Astrocyte (in vitro differentiated cells and primary cell): ENCODE data around the gene TAGAP.

Experiments used
- CTCF ChIP-seq: IDR thresholded peaks from 2 replicates; pipeline ENCODE4 v1.5.1; 2011; ENCODE audit warnings: low read depth, mild to moderate bottlenecking, inconsistent platforms, low read length, moderate library complexity; ENCODE audit not compliant: insufficient read depth
- EZH2 ChIP-seq: IDR thresholded peaks from 2 replicates; pipeline ENCODE4 v1.6.1; 2012; ENCODE audit warnings: mild to moderate bottlenecking, low read length, inconsistent platforms; ENCODE audit not compliant: insufficient read depth

GRCh38 chr6:159067334-159067733 lies 22.5 kb upstream of the TAGAP start:
- TF ChIP-seq CTCF, result no peak
- no peak for TF ChIP-seq EZH2
